Endothelial cell of umbilical vein (primary cell): ENCODE results near the gene IQCE. TPM values are rescaled to one million over a fixed set of nuclear protein-coding genes. Genes with fewer than 3 reads are reported as not detected.

Source experiments
- BruUV-seq: library from RNA; stranded (reverse); fragments of 400-500 nt; replicated peaks from 2 replicates; lab custom pipeline; 2021; lab: Mats Ljungman, UMichigan
- CTCF ChIA-PET: fragments of 300-600, 350-600 bp; sonication (Branson Sonifier 250); formaldehyde crosslinking; loops from one replicate; lab custom pipeline; 2021; ENCODE audit warnings: antibody characterized with exemption, inconsistent platforms; lab: Charles Lee
- POLR2A ChIA-PET: fragments of 300-600, 350-600 bp; sonication (Branson Sonifier 250); formaldehyde crosslinking; loops from one replicate; lab custom pipeline; 2021; ENCODE audit warnings: antibody characterized with exemption, inconsistent platforms; lab: Charles Lee
- DNase-seq: peaks from one replicate; pipeline ENCODE4 v3.0.0-alpha.2; 2011; ENCODE audit warnings: low read depth, low spot score
- FAIRE-seq: peaks from 2 replicates; lab custom pipeline; 2011; peaks lifted over from hg19 to GRCh38; lab: Jason Lieb, UNC
- H2AFZ ChIP-seq: 2 replicates; pipeline ENCODE4 v1.6.0; 2012; ENCODE audit warnings: low read depth, low read length, control low read depth, inconsistent platforms
- H3K27ac ChIP-seq: 2 replicates; pipeline ENCODE4 v1.5.1; 2011; ENCODE audit warnings: low read depth, mild to moderate bottlenecking, control low read depth, low read length, moderate library complexity; ENCODE audit not compliant: insufficient read depth
- H3K27me3 ChIP-seq, 2 experiments: 2 replicates each; pipeline versions ENCODE4 v1.6.0 to v1.6.1; 2011; ENCODE audit warnings: low read length in 2 of 2, mixed read lengths in 1 of 2; ENCODE audit not compliant: control insufficient read depth in 2 of 2, insufficient read depth in 2 of 2
- H3K36me3 ChIP-seq, 2 experiments: 2 replicates in 1 of 2; 3 replicates in 1 of 2; pipeline ENCODE4 v1.5.1; 2011; ENCODE audit warnings: low read length in 2 of 2, mild to moderate bottlenecking in 1 of 2, moderate library complexity in 1 of 2; ENCODE audit not compliant: control insufficient read depth in 2 of 2, insufficient read depth in 2 of 2; ENCODE audit errors: extremely low read depth in 1 of 2
- H3K4me1 ChIP-seq: 3 replicates; pipeline ENCODE4 v1.5.1; 2011; ENCODE audit warnings: mild to moderate bottlenecking, low read length; ENCODE audit not compliant: control insufficient read depth, insufficient read depth; ENCODE audit errors: extremely low read depth
- H3K4me2 ChIP-seq: 2 replicates; pipeline ENCODE4 v1.6.1; 2011; ENCODE audit warnings: low read length, control low read depth, mixed read lengths; ENCODE audit not compliant: insufficient read depth
- H3K4me3 ChIP-seq, 3 experiments: fragments of 200-600 bp in 1 of 3; sonication (generic), shearing (Covaris generic) in 1 of 3; replicated peaks in 1 of 3; 2 replicates each; pipeline ENCODE4 v1.5.1; 2011 to 2016; ENCODE audit warnings: control low read depth in 3 of 3, low read length in 3 of 3, mild to moderate bottlenecking in 2 of 3, inconsistent platforms in 1 of 3, low read depth in 1 of 3, moderate library complexity in 1 of 3; ENCODE audit not compliant: insufficient read depth in 1 of 3
- H3K79me2 ChIP-seq: 2 replicates; pipeline ENCODE4 v1.6.0; 2012; ENCODE audit warnings: low read length, inconsistent platforms; ENCODE audit not compliant: control insufficient read depth, insufficient read depth
- H3K9ac ChIP-seq: replicated peaks from 2 replicates; pipeline ENCODE3; 2011; ENCODE audit warnings: low read length, control low read depth; ENCODE audit not compliant: insufficient read depth; ENCODE audit errors: extremely low read depth
- H3K9me1 ChIP-seq: replicated peaks from 3 replicates; pipeline ENCODE4 v1.6.0; 2011; ENCODE audit warnings: mild to moderate bottlenecking, low read length; ENCODE audit not compliant: control insufficient read depth, insufficient read depth; ENCODE audit errors: extremely low read depth
- H3K9me3 ChIP-seq: replicated peaks from 2 replicates; pipeline ENCODE4 v1.5.1; 2012; ENCODE audit warnings: low read length, inconsistent platforms; ENCODE audit not compliant: control insufficient read depth, insufficient read depth
- H4K20me1 ChIP-seq: replicated peaks from 2 replicates; pipeline ENCODE3; 2011; ENCODE audit warnings: mild to moderate bottlenecking, low read length; ENCODE audit not compliant: control insufficient read depth, insufficient read depth; ENCODE audit errors: extremely low read depth
- EZH2 ChIP-seq: IDR thresholded peaks from 2 replicates; pipeline ENCODE4 v1.6.1; 2012; ENCODE audit warnings: borderline replicate concordance, low read depth, mild to moderate bottlenecking, moderate library complexity, low read length, inconsistent platforms; ENCODE audit not compliant: severe bottlenecking
- FOS ChIP-seq: IDR thresholded peaks from 2 replicates; pipeline ENCODE4 v1.6.1; 2011; ENCODE audit warnings: mild to moderate bottlenecking, low read length, moderate library complexity, borderline replicate concordance; ENCODE audit not compliant: insufficient read depth
- GATA2 ChIP-seq: IDR thresholded peaks from 2 replicates; pipeline ENCODE4 v1.7.0; 2011; ENCODE audit warnings: low read depth, mild to moderate bottlenecking, moderate library complexity, mixed read lengths, low read length; ENCODE audit not compliant: insufficient read length, insufficient read depth
- JUN ChIP-seq: IDR thresholded peaks from 2 replicates; pipeline ENCODE4 v1.6.1; 2011; ENCODE audit warnings: borderline replicate concordance, low read depth; ENCODE audit not compliant: insufficient read length, insufficient read depth
- MYC ChIP-seq: IDR thresholded peaks from one replicate; pipeline ENCODE4 v1.6.1; 2011; ENCODE audit warnings: mild to moderate bottlenecking, low read depth, low read length
- POLR2A ChIP-seq: IDR thresholded peaks from 2 replicates; pipeline ENCODE4 v1.6.1; 2012; ENCODE audit warnings: low read depth, mild to moderate bottlenecking, control low read depth, low read length
- POLR2AphosphoS5 ChIP-seq: IDR thresholded peaks from 2 replicates; pipeline ENCODE4 v1.6.1; 2012; ENCODE audit warnings: low read depth, mild to moderate bottlenecking, control low read depth, low read length, moderate library complexity; ENCODE audit not compliant: insufficient read depth
- dilution Hi-C: fragments of 300-500 bp; cut with MboI; formaldehyde crosslinking; loops from one replicate; pipeline ENCODE4 v1.15.0; 2019; ENCODE audit warnings: low sequenced_read_pairs; ENCODE audit not compliant: extremely low pct_ligation_motif_present
- intact Hi-C: fragments of 100-400 bp; cut with micrococcal nuclease; formaldehyde crosslinking; loops from one replicate; pipeline ENCODE4 v1.10.0; 2022
- polyA plus RNA-seq, 4 experiments: library from polyadenylated mRNA; depleted of rRNA in 3 of 4; stranded (reverse) in 3 of 4; unstranded in 1 of 4; fragments of >200 nt; gene quantifications; 2 replicates each; pipeline versions ENCODE4 v1.2.1 to v1.2.3, GENCODE V29; 2011 to 2012; ENCODE audit warnings: missing spikeins in 1 of 4
- total RNA-seq: library from RNA; stranded (reverse); gene quantifications from 2 replicates; pipeline ENCODE4 v1.2.3, GENCODE V29; 2021
- TF ChIP-seq, protein P1 (sequence below), 2 donors: IDR thresholded peaks; 1 replicate in 1 of 2; 2 replicates in 1 of 2; pipeline ENCODE4 v1.5.1; 2011; ENCODE audit warnings: low read length in 2 of 2, mild to moderate bottlenecking in 2 of 2, moderate library complexity in 2 of 2, control low read depth in 1 of 2, inconsistent platforms in 1 of 2, low read depth in 1 of 2; ENCODE audit not compliant: insufficient read depth in 1 of 2; ENCODE audit errors: extremely low read depth in 1 of 2
- TF ChIP-seq, protein P2 (sequence below): IDR thresholded peaks from 2 replicates; pipeline ENCODE4 v1.6.1; 2011; ENCODE audit not compliant: insufficient read depth, insufficient read length

The IQCE gene
- total and polyA plus RNA-seq, 2 donors (not counting 3 experiments of a cell fraction or from before 2014, with no cell fraction given): 4.9 to 14.5 TPM

DNA sequence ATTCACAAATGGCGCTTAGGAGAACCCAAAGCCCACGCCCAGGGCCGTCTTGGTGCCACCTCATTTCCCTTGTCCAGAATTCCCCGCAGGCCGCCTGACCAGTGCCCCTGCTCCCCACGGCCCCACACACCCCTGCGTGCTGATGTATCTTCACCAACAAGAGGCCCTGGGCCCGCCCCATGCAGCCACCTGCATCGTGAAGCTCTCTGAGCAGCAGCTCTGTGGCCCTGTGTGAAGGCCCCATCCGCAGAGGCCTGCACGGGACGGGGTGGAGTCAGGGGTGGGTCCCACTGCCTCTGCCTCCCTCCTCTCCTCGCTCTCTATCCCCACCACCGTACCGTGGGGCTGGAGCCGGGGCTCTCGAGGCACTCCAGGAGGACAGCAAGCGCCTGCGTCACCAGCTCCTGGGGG is 18.1 kb upstream of the IQCE start:
- Histone ChIP-seq H3K9ac (no peak overlapping the region), H3K9me3 (no peaks in the 10 kb centered on the region), H4K20me1 (no peaks in the 10 kb centered on the region), H3K4me1 (no peaks in the 10 kb centered on the region), H3K27ac (no peak overlapping the region), H3K4me2 (no peak overlapping the region), H3K36me3 (peaks cover 0 to 32% of the 10 kb centered on the region in 2 experiments), H3K4me3 (no peak overlapping the region), H2AFZ (no peak overlapping the region), H3K27me3 (no peaks in the 10 kb centered on the region), H3K9me1 (no peaks in the 10 kb centered on the region), H3K79me2 (no peaks in the 10 kb centered on the region)
- dilution Hi-C loops: no loop called here
- intact Hi-C loops: no loop called here
- TF ChIP-seq FOS (no peak), EZH2 (no peak), JUN (no peak), MYC (no peak), POLR2A (no peak), GATA2 (no peak), POLR2AphosphoS5 (no peak)
- TF ChIP-seq, protein P1, sequence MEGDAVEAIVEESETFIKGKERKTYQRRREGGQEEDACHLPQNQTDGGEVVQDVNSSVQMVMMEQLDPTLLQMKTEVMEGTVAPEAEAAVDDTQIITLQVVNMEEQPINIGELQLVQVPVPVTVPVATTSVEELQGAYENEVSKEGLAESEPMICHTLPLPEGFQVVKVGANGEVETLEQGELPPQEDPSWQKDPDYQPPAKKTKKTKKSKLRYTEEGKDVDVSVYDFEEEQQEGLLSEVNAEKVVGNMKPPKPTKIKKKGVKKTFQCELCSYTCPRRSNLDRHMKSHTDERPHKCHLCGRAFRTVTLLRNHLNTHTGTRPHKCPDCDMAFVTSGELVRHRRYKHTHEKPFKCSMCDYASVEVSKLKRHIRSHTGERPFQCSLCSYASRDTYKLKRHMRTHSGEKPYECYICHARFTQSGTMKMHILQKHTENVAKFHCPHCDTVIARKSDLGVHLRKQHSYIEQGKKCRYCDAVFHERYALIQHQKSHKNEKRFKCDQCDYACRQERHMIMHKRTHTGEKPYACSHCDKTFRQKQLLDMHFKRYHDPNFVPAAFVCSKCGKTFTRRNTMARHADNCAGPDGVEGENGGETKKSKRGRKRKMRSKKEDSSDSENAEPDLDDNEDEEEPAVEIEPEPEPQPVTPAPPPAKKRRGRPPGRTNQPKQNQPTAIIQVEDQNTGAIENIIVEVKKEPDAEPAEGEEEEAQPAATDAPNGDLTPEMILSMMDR (IDR thresholded peaks at IDR 0.05; ENCODE audit: extremely low read depth in 1 of 2, insufficient read depth in 1 of 2, low read depth in 1 of 2, low read length in 2 of 2): no peak
- TF ChIP-seq, protein P2, sequence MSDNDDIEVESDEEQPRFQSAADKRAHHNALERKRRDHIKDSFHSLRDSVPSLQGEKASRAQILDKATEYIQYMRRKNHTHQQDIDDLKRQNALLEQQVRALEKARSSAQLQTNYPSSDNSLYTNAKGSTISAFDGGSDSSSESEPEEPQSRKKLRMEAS: no peak
- CTCF ChIA-PET: interaction anchor here (1.8 kb wide), 1 partner anchor 72 kb away, joined by 6 read pairs; no protein-coding TSS in a partner anchor
- DNase-seq (no peak), FAIRE-seq (no peak)
- POLR2A ChIA-PET: no interaction called here
- no TSS peak for BruUV-seq
